Measurements from ENCODE around the gene C11orf91.
"Not testable (repeated sequence)": the region's sequence is repeated elsewhere in the genome, so short reads cannot be mapped to it uniquely, and the experiment has no call there.

C11orf91 gene

DNA sequence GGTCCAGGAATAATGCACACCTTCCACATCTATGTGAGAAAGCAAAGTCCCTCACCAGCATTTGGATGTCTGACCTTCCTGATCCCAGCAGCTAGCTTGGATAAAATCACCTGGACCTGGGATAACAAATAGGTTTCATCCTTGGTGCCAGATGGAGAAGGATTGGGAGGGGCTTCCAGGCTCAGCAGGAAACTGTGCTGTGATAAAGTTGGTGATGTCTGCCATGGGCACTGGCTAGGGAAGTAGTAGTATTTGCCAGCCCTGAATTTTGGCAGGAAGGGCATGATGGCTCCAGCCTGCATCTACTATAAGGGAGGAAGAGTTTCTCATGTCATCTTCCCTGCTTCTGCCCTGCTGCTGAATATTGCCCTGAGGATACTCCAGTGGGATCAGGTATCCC, 37.5 kb downstream of the C11orf91 start:
- H3K9me3 Mint-ChIP-seq: no peaks in the 10 kb centered on the region
- H3K4me3 Mint-ChIP-seq: no peak overlapping the region
- ATAC-seq (replicated peaks): no peak
- no peak overlapping the region for H3K27ac Mint-ChIP-seq
- peaks cover 0 to 2% of the 10 kb centered on the region in 2 donors for H3K36me3 Mint-ChIP-seq
- peaks cover 17% of the 10 kb centered on the region in 2 donors for H3K27me3 Mint-ChIP-seq
- H3K4me1 Mint-ChIP-seq: peaks cover 4 to 24% of the 10 kb centered on the region in 2 donors
- no peak for DNase-seq

DNA sequence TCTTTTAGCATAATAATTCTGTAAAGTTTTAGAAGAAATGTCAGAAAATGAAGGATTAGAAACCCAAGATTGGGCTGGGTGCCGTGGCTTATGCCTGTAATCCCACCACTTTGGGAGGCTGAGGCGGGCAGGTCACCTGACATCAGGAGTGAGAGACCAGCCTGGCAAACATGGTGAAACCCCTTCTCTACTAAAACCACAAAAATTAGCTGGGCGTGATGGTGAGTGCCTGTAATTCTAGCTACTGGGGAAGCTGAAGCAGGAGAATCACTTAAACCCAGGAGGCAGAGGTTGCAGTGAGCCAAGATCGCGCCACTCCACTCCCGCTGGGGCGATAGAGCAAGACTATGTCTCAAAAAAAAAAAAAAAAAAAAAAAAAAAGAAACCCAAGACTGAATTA, 39.1 kb downstream of the C11orf91 start:
- H3K9me3 Mint-ChIP-seq; ATAC-seq (replicated peaks); H3K4me3 Mint-ChIP-seq; DNase-seq; H3K27ac Mint-ChIP-seq; H3K36me3 Mint-ChIP-seq: not testable (repeated sequence)
- peaks cover 6 to 31% of the 10 kb centered on the region in 2 donors for H3K4me1 Mint-ChIP-seq
- H3K27me3 Mint-ChIP-seq: peaks cover 13 to 15% of the 10 kb centered on the region in 2 donors

GRCh38 chr11:33660962-33661361, 39.7 kb downstream of the C11orf91 start:
- ATAC-seq (replicated peaks): peak in 1 of 2 donors; percentile 54
- H3K27ac Mint-ChIP-seq: peak overlapping the region; percentile 51
- H3K4me3 Mint-ChIP-seq: no peak overlapping the region
- peaks cover 8 to 15% of the 10 kb centered on the region in 2 donors for H3K27me3 Mint-ChIP-seq
- peaks cover 0 to 2% of the 10 kb centered on the region in 2 donors for H3K36me3 Mint-ChIP-seq
- DNase-seq: no peak
- H3K9me3 Mint-ChIP-seq: peaks cover 0 to under 1% of the 10 kb centered on the region in 2 donors
- H3K4me1 Mint-ChIP-seq: peaks cover 11 to 37% of the 10 kb centered on the region in 2 donors

GRCh38 chr11:33659370-33660139, 41.1 kb downstream of the C11orf91 start:
- H3K9me3 Mint-ChIP-seq: peaks cover 0 to 1% of the 10 kb centered on the region in 2 donors
- no peak overlapping the region for H3K27ac Mint-ChIP-seq
- DNase-seq: peak; percentile 8
- H3K27me3 Mint-ChIP-seq: peaks cover 15 to 16% of the 10 kb centered on the region in 2 donors
- ATAC-seq (replicated peaks): peak in 1 of 2 donors; percentile 27
- peaks cover 2 to 3% of the 10 kb centered on the region in 2 donors for H3K36me3 Mint-ChIP-seq
- H3K4me3 Mint-ChIP-seq: no peak overlapping the region
- peaks cover 17 to 46% of the 10 kb centered on the region in 2 donors for H3K4me1 Mint-ChIP-seq

GRCh38 chr11:33658195-33658900, 42.3 kb downstream of the C11orf91 start:
- Mint-ChIP-seq H3K36me3 (peaks cover 2 to 3% of the 10 kb centered on the region in 2 donors), H3K27me3 (peaks cover 11 to 21% of the 10 kb centered on the region in 2 donors), H3K9me3 (peaks cover 0 to 3% of the 10 kb centered on the region in 2 donors), H3K27ac (no peak overlapping the region), H3K4me3 (no peak overlapping the region), H3K4me1 (peaks cover 20 to 46% of the 10 kb centered on the region in 2 donors)
- DNase-seq (no peak), ATAC-seq (replicated peaks) (no peak)

DNA sequence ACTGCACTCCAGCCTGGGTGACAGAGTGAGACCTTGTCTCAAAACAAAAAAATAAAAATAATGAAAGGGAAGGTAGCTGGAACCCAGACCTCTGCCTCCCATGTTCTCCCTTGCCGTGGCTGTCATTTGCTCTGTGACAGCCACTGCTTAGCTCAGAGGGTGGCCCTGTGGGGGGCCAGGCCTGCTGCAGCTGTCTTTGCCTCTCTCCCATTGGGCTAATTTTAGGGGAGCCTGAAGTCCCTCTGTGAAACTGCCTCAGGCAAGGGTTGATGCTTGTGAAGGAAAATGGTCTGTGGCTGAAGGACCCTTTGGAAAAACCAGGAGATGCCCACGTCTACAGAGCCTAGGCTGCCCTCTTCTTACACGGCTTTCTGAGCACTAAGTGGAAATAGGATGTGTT, 42.9 kb downstream of the C11orf91 start:
- ATAC-seq (replicated peaks) (no peak), DNase-seq (no peak)
- H3K27ac Mint-ChIP-seq: no peak overlapping the region
- H3K36me3 Mint-ChIP-seq: peaks cover 2 to 3% of the 10 kb centered on the region in 2 donors
- peaks cover 20 to 46% of the 10 kb centered on the region in 2 donors for H3K4me1 Mint-ChIP-seq
- no peak overlapping the region for H3K4me3 Mint-ChIP-seq
- H3K9me3 Mint-ChIP-seq: peaks cover 0 to 3% of the 10 kb centered on the region in 2 donors
- H3K27me3 Mint-ChIP-seq: peaks cover 11 to 21% of the 10 kb centered on the region in 2 donors

DNA sequence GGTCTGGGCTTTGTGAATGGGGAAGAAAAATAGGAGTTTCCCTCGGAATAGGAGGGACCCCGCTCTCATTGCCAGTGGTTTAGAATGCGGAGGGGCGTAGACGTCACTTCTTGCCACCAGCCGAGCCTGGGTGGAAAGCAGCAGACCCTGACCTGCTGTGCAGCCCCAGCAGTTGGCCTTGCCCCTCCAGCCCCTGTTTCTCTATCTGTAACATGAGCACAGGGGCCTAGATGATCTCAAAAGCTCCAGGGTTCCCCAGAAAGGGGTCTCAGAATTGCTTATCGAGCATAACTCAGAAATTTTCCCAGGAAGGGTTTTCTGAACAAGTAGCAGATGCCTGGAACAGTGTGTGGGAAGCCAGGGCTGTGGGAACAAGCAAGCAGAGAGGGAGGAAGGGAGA, 43.9 kb downstream of the C11orf91 start:
- ATAC-seq (replicated peaks) (peak in 1 of 2 donors; percentile 7), DNase-seq (no peak)
- Mint-ChIP-seq H3K27me3 (peaks cover 14 to 20% of the 10 kb centered on the region in 2 donors), H3K36me3 (peaks cover 2 to 3% of the 10 kb centered on the region in 2 donors), H3K4me1 (peaks cover 20 to 46% of the 10 kb centered on the region in 2 donors), H3K27ac (peak overlapping the region; percentile 84), H3K9me3 (peaks cover 0 to 3% of the 10 kb centered on the region in 2 donors), H3K4me3 (no peak overlapping the region)

GRCh38 chr11:33655842-33656600, 44.6 kb downstream of the C11orf91 start:
- Mint-ChIP-seq H3K27ac (peak overlapping the region; percentile 87), H3K4me1 (peaks cover 20 to 45% of the 10 kb centered on the region in 2 donors), H3K36me3 (peaks cover 2 to 3% of the 10 kb centered on the region in 2 donors), H3K27me3 (peaks cover 18 to 22% of the 10 kb centered on the region in 2 donors), H3K4me3 (peak overlapping the region; percentile 14 to 31), H3K9me3 (peaks cover 0 to 3% of the 10 kb centered on the region in 2 donors)
- peak; percentile 88 to 90 for ATAC-seq (replicated peaks)
- DNase-seq: peak; percentile 35

DNA sequence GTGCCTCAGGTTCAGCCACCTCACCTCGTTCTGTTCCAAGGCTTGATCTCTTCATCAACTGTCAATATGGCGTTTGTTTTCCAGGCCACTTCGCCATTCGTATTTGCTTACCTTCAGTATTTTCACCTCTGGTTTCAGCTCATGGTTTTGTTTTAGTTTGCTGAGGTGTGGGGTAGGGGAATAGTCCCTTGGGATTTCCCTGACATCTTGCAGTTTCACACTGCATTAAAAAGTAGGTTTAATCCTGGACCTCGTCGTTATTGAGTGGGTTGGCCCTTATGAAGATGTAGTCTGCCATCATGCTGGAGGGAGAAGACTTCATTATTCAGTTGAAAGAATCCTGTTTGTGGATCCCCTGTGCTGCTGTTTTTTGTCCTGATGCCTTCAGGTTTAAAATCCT, 46.0 kb downstream of the C11orf91 start:
- Mint-ChIP-seq H3K4me1 (peaks cover 18 to 31% of the 10 kb centered on the region in 2 donors), H3K27ac (no peak overlapping the region), H3K9me3 (peaks cover 0 to 3% of the 10 kb centered on the region in 2 donors), H3K4me3 (no peak overlapping the region), H3K27me3 (peaks cover 18 to 21% of the 10 kb centered on the region in 2 donors), H3K36me3 (peaks cover 2 to 3% of the 10 kb centered on the region in 2 donors)
- DNase-seq: no peak
- no peak for ATAC-seq (replicated peaks)

DNA sequence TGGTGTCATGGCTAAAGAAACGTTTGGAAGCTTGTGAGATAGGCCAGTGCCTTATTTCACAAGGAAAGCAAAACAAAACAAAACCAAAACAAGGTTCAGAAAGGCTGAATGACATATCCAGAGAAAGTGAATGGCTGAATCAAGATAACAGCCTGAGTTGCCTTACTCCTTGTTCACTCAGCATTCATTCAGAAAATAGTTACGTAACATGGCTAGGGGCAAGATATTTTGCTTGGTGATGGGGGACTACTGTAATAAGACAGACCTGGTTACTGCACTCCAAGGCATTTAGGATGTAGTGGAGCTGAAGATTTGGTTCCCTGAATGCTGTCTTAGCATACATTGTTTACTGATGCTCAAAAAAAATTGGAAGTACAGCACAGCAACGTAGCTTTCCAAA, 47.7 kb downstream of the C11orf91 start:
- no peak overlapping the region for H3K4me3 Mint-ChIP-seq
- peaks cover 17 to 22% of the 10 kb centered on the region in 2 donors for H3K4me1 Mint-ChIP-seq
- H3K9me3 Mint-ChIP-seq: peaks cover 0 to 3% of the 10 kb centered on the region in 2 donors
- H3K36me3 Mint-ChIP-seq: peaks cover 2 to 3% of the 10 kb centered on the region in 2 donors
- no peak for ATAC-seq (replicated peaks)
- no peak overlapping the region for H3K27ac Mint-ChIP-seq
- H3K27me3 Mint-ChIP-seq: peaks cover 18 to 21% of the 10 kb centered on the region in 2 donors
- DNase-seq: no peak

DNA sequence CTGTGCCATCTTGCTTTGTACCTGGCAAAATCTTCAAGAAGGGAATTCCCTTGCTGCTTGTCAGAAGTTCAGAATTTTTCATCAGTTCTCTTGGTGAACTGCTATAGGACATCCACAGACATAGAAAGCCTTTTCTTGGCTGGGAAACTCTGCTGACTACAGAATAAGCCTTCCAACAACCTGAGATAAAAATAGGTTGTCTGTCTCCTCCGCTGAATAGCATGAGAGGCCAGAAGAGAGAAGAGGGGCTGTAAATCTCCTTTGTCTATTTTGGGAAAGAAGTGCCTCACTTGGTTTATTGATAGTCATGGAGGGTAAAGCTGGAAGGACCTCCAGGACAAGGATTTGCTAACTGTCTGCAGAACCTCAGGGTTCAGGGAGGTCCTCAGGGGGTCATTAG, 48.2 kb downstream of the C11orf91 start:
- Mint-ChIP-seq H3K36me3 (peaks cover 2 to 3% of the 10 kb centered on the region in 2 donors), H3K27me3 (peaks cover 18 to 21% of the 10 kb centered on the region in 2 donors), H3K27ac (no peak overlapping the region), H3K9me3 (peaks cover 0 to 3% of the 10 kb centered on the region in 2 donors), H3K4me3 (no peak overlapping the region), H3K4me1 (peaks cover 17 to 22% of the 10 kb centered on the region in 2 donors)
- DNase-seq (no peak), ATAC-seq (replicated peaks) (no peak)

DNA sequence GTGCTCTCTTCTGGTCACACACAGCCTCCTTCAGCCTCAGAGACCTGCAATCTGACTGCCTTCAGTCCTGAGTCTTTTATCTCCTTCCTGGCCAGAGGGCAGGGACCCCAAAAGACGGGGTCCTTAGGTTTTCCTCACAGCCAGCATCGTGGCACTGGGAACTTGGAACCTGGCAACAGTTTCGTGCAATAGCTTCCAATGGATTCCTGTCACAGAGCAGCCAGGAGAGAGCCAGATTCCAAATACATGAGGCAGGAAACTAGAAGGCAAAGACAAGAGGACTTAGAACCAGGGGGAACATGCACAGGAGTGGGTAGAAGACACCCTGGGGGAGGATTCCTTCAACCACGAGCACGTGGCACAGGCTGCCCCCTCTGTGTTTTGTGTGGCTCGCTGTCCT, 48.6 kb downstream of the C11orf91 start:
- no peak overlapping the region for H3K4me3 Mint-ChIP-seq
- peaks cover 18 to 21% of the 10 kb centered on the region in 2 donors for H3K27me3 Mint-ChIP-seq
- H3K4me1 Mint-ChIP-seq: peaks cover 17 to 19% of the 10 kb centered on the region in 2 donors
- no peak overlapping the region for H3K27ac Mint-ChIP-seq
- ATAC-seq (replicated peaks) (no peak), DNase-seq (no peak)
- H3K36me3 Mint-ChIP-seq: peaks cover 2 to 3% of the 10 kb centered on the region in 2 donors
- H3K9me3 Mint-ChIP-seq: peaks cover 0 to 3% of the 10 kb centered on the region in 2 donors

- peaks cover 2 to 3% of the 10 kb centered on the region in 2 donors for H3K36me3 Mint-ChIP-seq
- H3K27ac Mint-ChIP-seq: no peak overlapping the region
- ATAC-seq (replicated peaks) (no peak), DNase-seq (no peak)
- H3K9me3 Mint-ChIP-seq: peaks cover 0 to 3% of the 10 kb centered on the region in 2 donors
- peaks cover 14 to 21% of the 10 kb centered on the region in 2 donors for H3K27me3 Mint-ChIP-seq
- H3K4me1 Mint-ChIP-seq: peaks cover 14 to 15% of the 10 kb centered on the region in 2 donors
- no peak overlapping the region for H3K4me3 Mint-ChIP-seq
Measured at GRCh38 chr11:33651555-33651954, 49.1 kb downstream of the C11orf91 start.

DNA sequence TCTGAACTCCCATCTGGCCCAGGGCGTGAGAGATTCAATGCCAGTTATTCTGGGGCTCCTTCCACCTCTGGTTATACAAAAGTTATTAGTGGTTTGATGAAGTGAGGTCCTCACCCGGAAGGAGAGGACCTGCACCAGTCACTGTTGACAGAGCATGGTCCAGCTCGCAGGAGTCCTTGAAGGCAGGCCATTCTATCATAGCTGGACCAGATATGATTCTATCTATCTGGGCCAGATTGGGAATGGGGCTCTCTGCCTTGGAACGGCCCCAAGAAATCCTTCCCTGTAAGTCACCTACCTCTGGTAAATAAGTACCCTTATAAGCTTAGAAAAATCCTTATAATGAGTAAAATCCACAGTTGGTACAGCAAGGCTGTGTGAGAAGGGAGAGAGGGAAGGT, 50.7 kb downstream of the C11orf91 start:
- Mint-ChIP-seq H3K27ac (no peak overlapping the region), H3K4me3 (no peak overlapping the region), H3K9me3 (peaks cover 0 to 2% of the 10 kb centered on the region in 2 donors), H3K36me3 (no peaks in the 10 kb centered on the region), H3K4me1 (peaks cover 0 to 3% of the 10 kb centered on the region in 2 donors), H3K27me3 (peaks cover 13 to 16% of the 10 kb centered on the region in 2 donors)
- ATAC-seq (replicated peaks): no peak
- DNase-seq: no peak
